Superior temporal gyrus (tissue), 1 donor: ENCODE data around the gene GFPT1.

ENCODE experiments used
- DNase-seq: peaks from one replicate; pipeline ENCODE4 v3.0.0-alpha.2; 2016; ENCODE audit errors: extremely low spot score

GFPT1 gene

DNA sequence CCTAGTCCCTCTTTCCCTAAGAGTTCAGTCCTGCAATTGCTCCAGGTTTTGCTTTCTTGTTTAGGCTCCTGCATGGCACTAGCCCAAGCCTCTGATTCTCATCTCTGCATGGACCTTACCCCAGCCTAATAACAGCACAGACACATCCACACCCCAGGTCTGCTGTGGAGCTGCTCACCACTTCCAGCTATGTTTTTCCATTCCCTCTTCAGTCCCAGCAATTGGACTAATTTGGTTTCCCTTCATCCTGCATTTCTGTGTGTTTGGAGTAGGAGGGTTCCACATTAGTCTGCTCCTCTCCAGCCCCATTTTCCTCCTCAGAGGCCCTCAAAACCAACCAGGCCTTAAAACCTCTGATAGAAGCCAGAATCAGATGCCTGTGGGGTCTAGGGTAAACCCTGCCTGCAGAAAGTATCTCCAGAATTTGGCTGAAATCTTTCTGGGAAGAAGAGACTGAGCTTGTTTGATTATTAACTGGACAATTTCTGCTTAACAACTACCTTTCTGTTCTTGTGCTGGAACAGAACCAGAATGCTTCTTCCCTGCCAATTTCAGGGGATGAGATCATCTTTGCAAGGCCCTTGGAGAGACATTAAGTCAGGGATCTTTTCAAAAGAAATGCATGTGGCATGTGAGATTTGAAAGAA, 95.9 kb downstream of the GFPT1 start:
- DNase-seq, result no peak

DNA sequence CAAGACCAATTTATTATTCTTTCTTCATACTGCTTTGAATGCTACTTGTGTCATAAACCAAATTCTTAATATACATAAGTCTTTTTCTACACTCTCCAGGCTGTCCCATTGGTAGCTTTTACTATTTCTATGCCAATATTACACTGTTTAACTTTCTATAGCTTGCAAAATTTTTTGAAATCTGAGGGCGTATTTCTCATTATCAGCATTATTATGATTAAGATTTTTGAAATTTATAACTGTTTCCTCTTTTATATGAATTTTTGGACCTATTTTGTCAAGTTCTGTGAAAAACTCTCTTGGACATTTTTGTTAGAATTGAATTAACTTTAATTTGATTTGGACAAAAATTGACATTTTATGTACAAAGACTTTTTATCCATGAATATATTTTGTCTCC, 98.6 kb downstream of the GFPT1 start:
- no peak for DNase-seq

DNA sequence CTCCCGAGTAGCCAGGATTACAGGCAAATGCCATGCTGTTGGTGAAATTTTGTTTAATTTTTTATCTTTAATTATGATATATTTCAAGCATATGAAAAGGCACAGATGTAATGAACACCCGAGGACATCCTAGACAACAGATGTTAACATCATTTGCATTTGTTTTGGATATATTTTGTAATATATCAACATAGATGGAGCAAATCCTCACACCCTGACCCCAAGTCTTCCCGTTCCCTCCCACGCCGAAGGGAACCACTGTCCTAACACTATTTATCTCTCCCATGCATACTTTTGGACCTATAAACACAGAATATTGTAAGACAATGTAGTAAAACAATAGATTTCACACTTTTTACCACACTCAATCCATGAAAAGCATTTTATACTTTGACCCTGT, 99.5 kb downstream of the GFPT1 start:
- DNase-seq, result no peak

DNA sequence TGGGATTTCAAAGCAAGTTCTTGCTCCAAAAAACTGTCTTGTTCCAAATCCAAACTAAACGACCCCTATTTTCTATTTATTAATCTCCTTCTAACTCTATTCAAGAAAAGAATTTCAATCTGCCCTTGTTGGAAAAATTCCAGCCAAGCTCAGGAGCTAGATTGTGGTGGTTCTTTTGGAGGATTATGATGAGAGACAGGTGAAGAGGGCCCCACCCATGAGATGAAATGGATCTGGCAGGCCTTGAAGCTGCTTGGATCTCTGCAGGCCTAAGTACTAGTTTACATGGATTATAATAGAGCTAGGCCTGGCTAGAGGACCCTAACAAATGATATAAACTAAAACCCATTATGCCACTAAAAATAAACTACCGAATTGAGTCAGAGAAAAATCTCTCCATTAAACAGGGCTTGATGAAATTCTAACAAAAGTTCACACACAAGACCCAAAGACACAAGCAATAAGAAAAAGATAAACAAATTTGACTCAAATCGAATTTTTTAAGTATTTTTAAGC, 101.6 kb downstream of the GFPT1 start:
- no peak for DNase-seq

DNA sequence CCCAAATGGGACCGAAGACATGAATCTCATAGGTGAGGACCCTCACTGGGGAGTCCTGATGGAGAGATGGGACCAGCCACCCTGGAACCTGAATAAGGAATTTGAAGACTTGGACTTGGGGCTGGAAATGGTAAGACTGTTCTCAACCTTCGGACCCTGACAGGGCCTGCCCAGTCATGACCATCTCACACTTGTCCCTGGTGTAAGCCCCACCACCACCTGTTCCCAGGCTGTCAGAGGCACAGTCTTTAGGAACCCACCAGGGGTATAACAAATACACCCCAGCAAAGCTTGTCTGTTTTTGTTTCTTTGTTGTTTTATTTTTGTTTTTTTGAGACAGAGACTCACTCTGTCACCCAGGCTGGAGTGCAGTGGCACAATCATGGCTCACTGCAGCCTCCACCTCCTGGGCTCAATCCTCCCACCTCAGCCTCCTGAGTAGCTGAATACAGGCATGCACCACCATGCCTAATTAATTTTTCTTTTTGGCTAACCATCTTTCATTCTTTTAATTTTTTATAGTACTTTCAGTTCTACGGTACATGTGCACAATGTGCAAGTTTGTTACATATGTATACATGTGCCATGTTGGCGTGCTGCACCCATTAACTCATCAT, 106.1 kb downstream of the GFPT1 start:
- no peak for DNase-seq

DNA sequence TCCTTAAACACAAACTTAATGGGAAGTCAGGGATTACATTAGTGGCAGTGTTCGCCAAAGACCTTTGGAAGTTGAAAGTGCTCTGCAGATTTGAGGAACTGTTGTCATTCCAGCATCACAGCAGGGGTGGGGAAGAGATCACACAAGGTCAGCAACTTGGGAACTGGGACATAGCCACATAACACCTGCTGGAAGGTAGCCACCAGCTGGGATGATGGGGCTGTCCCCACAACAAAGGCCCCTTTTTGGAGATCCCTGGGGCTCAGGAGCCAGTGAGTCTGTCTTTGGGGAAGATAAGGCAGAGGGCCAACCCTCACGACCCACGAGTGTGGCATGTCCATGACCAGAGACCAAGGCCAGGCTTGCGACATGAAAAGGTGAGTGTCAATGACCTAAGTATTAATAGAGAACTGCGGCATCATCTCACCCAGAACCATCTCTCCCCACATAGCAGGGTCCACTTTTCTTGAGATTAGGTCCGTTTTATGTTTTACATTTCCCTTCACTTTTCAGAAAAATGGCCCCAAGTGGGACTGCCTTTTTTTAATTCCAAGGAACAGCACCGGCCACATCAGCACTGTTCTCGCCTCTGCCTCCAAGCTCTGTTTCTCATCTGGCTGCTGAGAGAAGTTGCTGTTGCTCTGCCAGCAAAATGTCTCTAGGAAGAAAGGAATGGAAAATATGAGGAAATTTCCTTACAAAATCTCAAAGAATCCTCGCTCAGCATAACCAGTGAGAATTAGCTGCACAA, 106.9 kb downstream of the GFPT1 start:
- DNase-seq, result no peak

DNA sequence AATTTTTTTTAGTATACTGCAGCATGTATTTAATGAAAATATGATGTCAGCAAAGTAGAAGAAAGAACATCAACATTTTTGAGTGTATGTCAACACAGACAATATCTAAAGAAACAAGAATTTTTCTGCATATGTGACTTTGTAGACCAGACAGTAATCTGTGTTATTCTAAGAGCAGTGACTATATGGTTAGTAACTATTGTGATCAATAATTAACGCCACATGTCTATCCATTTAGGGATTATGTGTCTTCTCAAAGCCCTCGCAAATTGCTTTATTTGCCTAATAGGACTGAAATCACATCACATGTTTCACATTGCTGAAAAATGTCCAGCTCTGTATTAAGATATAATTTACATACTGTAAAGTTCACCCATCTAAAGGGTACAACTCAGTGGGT, 107.8 kb downstream of the GFPT1 start:
- DNase-seq, result no peak

DNA sequence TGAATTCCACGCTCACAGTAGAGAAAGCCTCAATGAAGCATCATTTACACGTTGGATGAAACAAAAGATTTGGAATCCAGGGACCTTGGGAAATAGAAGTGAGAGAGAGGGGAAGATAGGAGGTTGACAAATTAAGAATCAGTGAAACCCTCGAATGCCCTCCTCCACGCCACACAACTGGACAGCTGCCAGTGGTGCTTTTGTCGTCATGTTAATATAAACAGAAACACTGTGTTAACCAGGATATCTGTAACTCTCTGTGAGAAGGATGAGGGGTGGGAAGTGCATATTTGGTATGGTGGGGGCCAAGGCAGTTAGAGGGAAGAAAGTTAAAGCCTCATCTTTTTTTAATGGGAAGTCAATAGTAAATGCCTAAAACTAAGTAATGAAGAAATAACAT, 108.7 kb downstream of the GFPT1 start:
- DNase-seq, result no peak

DNA sequence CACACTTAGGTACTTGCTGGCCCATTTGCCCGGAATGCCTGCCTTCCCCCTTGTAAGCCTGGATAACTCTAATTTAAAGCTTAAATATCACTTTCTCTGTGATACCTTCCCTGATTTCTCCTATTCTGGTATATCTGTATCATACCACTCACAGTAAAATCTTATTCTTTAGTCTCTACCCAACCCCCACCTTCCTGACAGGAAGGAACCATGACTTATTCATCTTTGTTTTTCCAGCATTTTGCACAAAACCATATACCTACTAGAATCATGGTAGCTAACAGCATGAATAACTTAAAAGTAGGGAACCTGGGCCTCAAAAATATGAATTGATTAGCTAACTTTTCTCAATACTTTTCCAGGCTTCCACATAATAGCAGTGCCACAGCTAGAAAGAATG, 111.5 kb downstream of the GFPT1 start:
- no peak for DNase-seq

DNA sequence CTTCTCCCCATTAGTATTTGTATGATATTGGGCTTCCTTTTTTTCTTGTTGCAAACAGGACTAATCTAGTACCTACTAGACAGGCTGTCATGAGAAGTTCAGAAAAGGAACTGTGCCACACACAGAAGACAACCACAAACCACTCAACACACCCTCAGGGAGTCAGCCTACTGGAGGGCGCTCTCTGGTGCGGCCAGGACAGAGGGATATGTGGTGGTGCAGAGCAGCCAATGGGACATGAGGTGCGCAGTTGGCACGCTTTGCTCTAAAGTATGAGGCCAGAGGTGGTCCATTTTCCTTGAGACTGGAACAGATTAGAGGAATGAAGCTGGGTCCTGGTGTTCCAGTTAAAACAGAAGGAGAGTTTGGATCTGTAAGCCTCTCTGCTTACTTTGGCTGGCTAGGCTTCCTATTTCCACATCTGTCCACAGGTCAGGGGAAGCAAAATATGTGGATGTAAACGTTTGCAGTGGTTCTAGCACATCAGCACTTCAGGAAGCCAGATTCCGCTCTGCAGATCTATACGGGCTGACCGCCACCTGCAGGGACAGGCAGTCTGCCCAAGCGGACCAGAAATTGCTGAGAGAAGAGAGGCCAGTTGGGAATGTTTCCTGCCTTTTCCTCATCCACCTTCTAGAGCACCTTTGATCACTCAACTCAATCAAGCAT, 114.1 kb downstream of the GFPT1 start:
- DNase-seq, result no peak

DNA sequence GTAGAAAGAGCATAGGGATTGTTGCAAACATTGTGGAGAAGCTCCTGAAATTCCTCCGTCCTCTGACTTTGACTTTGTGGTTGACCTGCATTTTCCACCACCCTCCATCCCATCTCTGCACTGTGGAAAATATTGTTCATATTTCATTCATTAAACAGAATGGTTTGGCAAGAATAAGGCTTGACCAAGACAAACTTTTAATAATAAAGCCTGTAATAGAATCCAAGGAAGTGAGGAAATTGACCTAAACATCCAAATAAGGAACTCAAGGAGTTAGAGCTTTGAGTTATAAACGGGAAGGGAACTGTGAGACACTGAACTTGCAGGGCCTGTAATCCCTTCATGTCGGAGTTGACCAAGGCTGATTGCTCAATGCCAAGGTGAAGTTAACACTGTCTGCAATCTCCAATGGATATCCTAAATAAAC, 115.2 kb downstream of the GFPT1 start:
- DNase-seq, result no peak
